Measurements from ENCODE around the gene APOBEC2.

Gene APOBEC2

GRCh38 chr6:41054511-41054910 is 1.5 kb downstream of the APOBEC2 start:
- no peak for DNase-seq (ENCODE audit: low read depth, low spot score)
- no peaks in the 10 kb centered on the region for H3K27me3 ChIP-seq (ENCODE audit: insufficient read depth, insufficient read length)
- H3K4me3 ChIP-seq (ENCODE audit: insufficient read length, low read depth) = no peak overlapping the region
- H3K4me1 ChIP-seq (ENCODE audit: insufficient read depth, insufficient read length) = no peaks in the 10 kb centered on the region
- H3K9ac ChIP-seq (ENCODE audit: insufficient read length, low read depth) = no peak overlapping the region
- no peak for TF ChIP-seq YY1 (IDR thresholded peaks at IDR 0.05; ENCODE audit: insufficient read depth, insufficient read length)
- no peak for TF ChIP-seq ZNF274 (IDR thresholded peaks at IDR 0.05; ENCODE audit: low read depth, low read length)
- TF ChIP-seq SUZ12 (IDR thresholded peaks at IDR 0.05; ENCODE audit: extremely low read depth, insufficient read depth, insufficient read length) = no peak
- H3K9me3 ChIP-seq (ENCODE audit: insufficient read depth, low read length) = no peaks in the 10 kb centered on the region
- no peaks in the 10 kb centered on the region for H3K36me3 ChIP-seq (ENCODE audit: insufficient read depth, insufficient read length, low read length)

GRCh38 chr6:41055149-41055548 is 2.1 kb downstream of the APOBEC2 start:
- Histone ChIP-seq H3K4me3 (ENCODE audit: insufficient read length, low read depth) (no peak overlapping the region), H3K9me3 (ENCODE audit: insufficient read depth, low read length) (no peaks in the 10 kb centered on the region), H3K36me3 (ENCODE audit: insufficient read depth, insufficient read length, low read length) (no peaks in the 10 kb centered on the region), H3K9ac (ENCODE audit: insufficient read length, low read depth) (no peak overlapping the region), H3K4me1 (ENCODE audit: insufficient read depth, insufficient read length) (no peaks in the 10 kb centered on the region), H3K27me3 (ENCODE audit: insufficient read depth, insufficient read length) (no peaks in the 10 kb centered on the region)
- no peak for DNase-seq (ENCODE audit: low read depth, low spot score)
- TF ChIP-seq YY1 (IDR thresholded peaks at IDR 0.05; ENCODE audit: insufficient read depth, insufficient read length) (no peak), SUZ12 (IDR thresholded peaks at IDR 0.05; ENCODE audit: extremely low read depth, insufficient read depth, insufficient read length) (no peak), ZNF274 (IDR thresholded peaks at IDR 0.05; ENCODE audit: low read depth, low read length) (no peak)

GRCh38 chr6:41056768-41057490 is 3.9 kb downstream of the APOBEC2 start:
- Histone ChIP-seq H3K4me3 (ENCODE audit: insufficient read length, low read depth) (no peak overlapping the region), H3K9ac (ENCODE audit: insufficient read length, low read depth) (no peak overlapping the region), H3K9me3 (ENCODE audit: insufficient read depth, low read length) (no peaks in the 10 kb centered on the region), H3K4me1 (ENCODE audit: insufficient read depth, insufficient read length) (no peaks in the 10 kb centered on the region), H3K27me3 (ENCODE audit: insufficient read depth, insufficient read length) (no peaks in the 10 kb centered on the region), H3K36me3 (ENCODE audit: insufficient read depth, insufficient read length, low read length) (peaks cover 6% of the 10 kb centered on the region)
- no peak for DNase-seq (ENCODE audit: low read depth, low spot score)
- no peak for TF ChIP-seq ZNF274 (IDR thresholded peaks at IDR 0.05; ENCODE audit: low read depth, low read length)
- TF ChIP-seq YY1 (IDR thresholded peaks at IDR 0.05; ENCODE audit: insufficient read depth, insufficient read length) = no peak
- no peak for TF ChIP-seq SUZ12 (IDR thresholded peaks at IDR 0.05; ENCODE audit: extremely low read depth, insufficient read depth, insufficient read length)

- Histone ChIP-seq H3K4me3 (ENCODE audit: insufficient read length, low read depth) (no peak overlapping the region), H3K36me3 (ENCODE audit: insufficient read depth, insufficient read length, low read length) (peaks cover 7% of the 10 kb centered on the region), H3K9ac (ENCODE audit: insufficient read length, low read depth) (no peak overlapping the region), H3K27me3 (ENCODE audit: insufficient read depth, insufficient read length) (no peaks in the 10 kb centered on the region), H3K4me1 (ENCODE audit: insufficient read depth, insufficient read length) (no peaks in the 10 kb centered on the region), H3K9me3 (ENCODE audit: insufficient read depth, low read length) (no peaks in the 10 kb centered on the region)
- TF ChIP-seq ZNF274 (IDR thresholded peaks at IDR 0.05; ENCODE audit: low read depth, low read length) (no peak), SUZ12 (IDR thresholded peaks at IDR 0.05; ENCODE audit: extremely low read depth, insufficient read depth, insufficient read length) (no peak), YY1 (IDR thresholded peaks at IDR 0.05; ENCODE audit: insufficient read depth, insufficient read length) (no peak)
- no peak for DNase-seq (ENCODE audit: low read depth, low spot score)
Measured at GRCh38 chr6:41058783-41059181, 5.8 kb downstream of the APOBEC2 start.

GRCh38 chr6:41059556-41059955 is 6.6 kb downstream of the APOBEC2 start:
- Histone ChIP-seq H3K36me3 (ENCODE audit: insufficient read depth, insufficient read length, low read length) (peaks cover 15% of the 10 kb centered on the region), H3K4me1 (ENCODE audit: insufficient read depth, insufficient read length) (no peaks in the 10 kb centered on the region), H3K9ac (ENCODE audit: insufficient read length, low read depth) (no peak overlapping the region), H3K9me3 (ENCODE audit: insufficient read depth, low read length) (no peaks in the 10 kb centered on the region), H3K4me3 (ENCODE audit: insufficient read length, low read depth) (no peak overlapping the region), H3K27me3 (ENCODE audit: insufficient read depth, insufficient read length) (no peaks in the 10 kb centered on the region)
- DNase-seq (ENCODE audit: low read depth, low spot score) = no peak
- TF ChIP-seq YY1 (IDR thresholded peaks at IDR 0.05; ENCODE audit: insufficient read depth, insufficient read length) (no peak), ZNF274 (IDR thresholded peaks at IDR 0.05; ENCODE audit: low read depth, low read length) (no peak), SUZ12 (IDR thresholded peaks at IDR 0.05; ENCODE audit: extremely low read depth, insufficient read depth, insufficient read length) (no peak)

- no peak for TF ChIP-seq SUZ12 (IDR thresholded peaks at IDR 0.05; ENCODE audit: extremely low read depth, insufficient read depth, insufficient read length)
- no peak for TF ChIP-seq ZNF274 (IDR thresholded peaks at IDR 0.05; ENCODE audit: low read depth, low read length)
- TF ChIP-seq YY1 (IDR thresholded peaks at IDR 0.05; ENCODE audit: insufficient read depth, insufficient read length) = no peak
- peaks cover 26% of the 10 kb centered on the region for H3K36me3 ChIP-seq (ENCODE audit: insufficient read depth, insufficient read length, low read length)
Measured at GRCh38 chr6:41061196-41061726, 8.3 kb downstream of the APOBEC2 start.

GRCh38 chr6:41062056-41062455 is 9.1 kb downstream of the APOBEC2 start:
- no peak for DNase-seq (ENCODE audit: low read depth, low spot score)
- Histone ChIP-seq H3K9me3 (ENCODE audit: insufficient read depth, low read length) (no peaks in the 10 kb centered on the region), H3K36me3 (ENCODE audit: insufficient read depth, insufficient read length, low read length) (peaks cover 30% of the 10 kb centered on the region), H3K4me3 (ENCODE audit: insufficient read length, low read depth) (no peak overlapping the region), H3K9ac (ENCODE audit: insufficient read length, low read depth) (no peak overlapping the region), H3K27me3 (ENCODE audit: insufficient read depth, insufficient read length) (no peaks in the 10 kb centered on the region), H3K4me1 (ENCODE audit: insufficient read depth, insufficient read length) (no peaks in the 10 kb centered on the region)
- TF ChIP-seq SUZ12 (IDR thresholded peaks at IDR 0.05; ENCODE audit: extremely low read depth, insufficient read depth, insufficient read length) (no peak), ZNF274 (IDR thresholded peaks at IDR 0.05; ENCODE audit: low read depth, low read length) (no peak), YY1 (IDR thresholded peaks at IDR 0.05; ENCODE audit: insufficient read depth, insufficient read length) (no peak)

More at GRCh38 chr6:41061196-41061726, 8.3 kb downstream of the APOBEC2 start:
- Histone ChIP-seq H3K9ac (ENCODE audit: insufficient read length, low read depth) (no peak overlapping the region), H3K27me3 (ENCODE audit: insufficient read depth, insufficient read length) (no peaks in the 10 kb centered on the region), H3K9me3 (ENCODE audit: insufficient read depth, low read length) (no peaks in the 10 kb centered on the region), H3K4me3 (ENCODE audit: insufficient read length, low read depth) (no peak overlapping the region), H3K4me1 (ENCODE audit: insufficient read depth, insufficient read length) (no peaks in the 10 kb centered on the region)
- no peak for DNase-seq (ENCODE audit: low read depth, low spot score)
